Glutamatergic neuron (in vitro differentiated cells): ENCODE measurements around the gene RAN. TPM values are rescaled to one million over a fixed set of nuclear protein-coding genes. Genes with fewer than 3 reads are reported as not detected.

ENCODE experiments used
- DNase-seq: peaks from one replicate; pipeline ENCODE4 v3.0.0; 2022
- H3K27ac Mint-ChIP-seq: one replicate; pipeline ENCODE4 v1.8.0; 2020; ENCODE audit warnings: mild to moderate bottlenecking, mixed read lengths, inconsistent platforms; ENCODE audit not compliant: unreplicated experiment
- H3K27me3 Mint-ChIP-seq: one replicate; pipeline ENCODE4 v1.8.0; 2020; ENCODE audit warnings: mild to moderate bottlenecking, moderate library complexity, mixed read lengths, inconsistent platforms; ENCODE audit not compliant: unreplicated experiment
- H3K36me3 Mint-ChIP-seq: one replicate; pipeline ENCODE4 v1.8.0; 2020; ENCODE audit warnings: mild to moderate bottlenecking, mixed read lengths, inconsistent platforms; ENCODE audit not compliant: unreplicated experiment
- H3K4me1 Mint-ChIP-seq: one replicate; pipeline ENCODE4 v1.8.0; 2020; ENCODE audit warnings: mild to moderate bottlenecking, low read depth, mixed read lengths, inconsistent platforms; ENCODE audit not compliant: unreplicated experiment
- H3K4me3 Mint-ChIP-seq: one replicate; pipeline ENCODE4 v1.8.0; 2020; ENCODE audit warnings: mild to moderate bottlenecking, mixed read lengths, inconsistent platforms; ENCODE audit not compliant: unreplicated experiment
- H3K9me3 Mint-ChIP-seq: one replicate; pipeline ENCODE4 v1.8.0; 2020; ENCODE audit warnings: mild to moderate bottlenecking, moderate library complexity, mixed read lengths, inconsistent platforms; ENCODE audit not compliant: unreplicated experiment
- CTCF ChIP-seq: fragments of 200-600 bp; sonication (generic); IDR thresholded peaks from one replicate; pipeline ENCODE4 v1.5.0; 2021; ENCODE audit not compliant: partially characterized antibody, unreplicated experiment
- long read RNA-seq: library from polyadenylated mRNA; unstranded; transcript quantifications from one replicate; pipeline ENCODE4 v2.0.0, GENCODE V29; 2020; ENCODE audit not compliant: unreplicated experiment
- total RNA-seq: library from RNA; stranded (reverse); fragmentation: NEBNext Ultra II Directional; extraction: Animal tissue kit (Norgen Biotek cat#: 25700); gene quantifications from one replicate; pipeline ENCODE4 v1.2.1, GENCODE V29; 2021; ENCODE audit not compliant: unreplicated experiment

The RAN gene
- 766 TPM for total RNA-seq
- long read RNA-seq, transcript RAN-203 (6 exons, 2,455 nt): minor isoform, 10 of 672 reads
- long read RNA-seq, transcript RAN-212 (7 exons, 2,661 nt): major isoform, 614 of 672 reads
- long read RNA-seq, transcript RAN-202 (6 exons, 1,530 nt): minor isoform, 24 of 672 reads
- long read RNA-seq, partial matches to known transcripts: 9 of 672 reads
- long read RNA-seq, other reads (novel, unspliced or antisense): 15 of 672 reads

DNA sequence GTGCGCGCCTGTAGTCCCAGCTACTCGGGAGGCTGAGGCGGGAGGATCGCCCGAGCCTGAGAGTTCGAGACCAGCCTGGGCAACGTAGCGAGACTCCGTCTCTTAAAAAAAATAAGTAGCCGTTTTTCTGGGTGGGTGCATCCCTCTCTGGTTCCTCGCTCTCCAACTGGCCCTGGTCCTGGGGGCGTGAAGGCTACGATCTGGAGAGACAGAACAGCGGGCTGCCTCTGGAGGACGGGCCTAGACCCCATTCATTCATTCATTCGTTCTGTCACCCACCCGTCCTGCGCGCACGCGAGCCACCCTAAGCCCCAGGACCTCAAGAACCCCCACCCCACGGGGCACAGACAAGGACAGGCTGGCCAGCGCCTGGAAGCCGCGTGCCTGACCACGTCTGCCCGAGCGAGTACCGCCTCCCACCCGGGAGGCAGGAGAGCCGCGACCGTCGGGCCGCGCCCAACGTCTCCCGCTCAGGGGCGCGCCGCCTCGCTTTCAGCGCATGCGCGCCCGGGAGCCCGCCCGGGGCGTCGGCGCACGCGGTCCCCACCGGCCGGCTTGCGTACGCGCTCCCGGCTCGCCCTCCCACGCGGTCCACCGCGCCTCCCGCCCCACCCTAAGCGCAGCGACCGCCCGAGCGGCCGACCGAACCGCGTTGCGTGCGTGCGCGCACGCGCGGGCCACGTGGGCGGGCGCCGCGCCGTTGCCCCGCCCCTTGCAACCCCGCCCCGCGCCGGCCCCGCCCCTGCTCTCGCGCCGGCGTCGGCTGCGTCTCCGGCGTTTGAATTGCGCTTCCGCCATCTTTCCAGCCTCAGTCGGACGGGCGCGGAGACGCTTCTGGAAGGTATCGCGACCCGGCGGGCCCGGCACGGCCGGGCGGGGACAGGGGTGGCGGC is at the start of gene RAN:
Gene RAN (plus strand): TSS at position 781 of the 893 bp plus-strand sequence. CDS start 528 bp downstream, outside the sequence.
- peak within 1 kb of the TSS; percentile 96 for H3K27ac Mint-ChIP-seq
- peak; percentile 92 for DNase-seq
- H3K27me3 Mint-ChIP-seq: peaks cover 3% of the 10 kb centered on the region
- H3K36me3 Mint-ChIP-seq: peaks cover 14% of the 10 kb centered on the region
- peak within 1 kb of the TSS; percentile 99 for H3K4me3 Mint-ChIP-seq
- H3K9me3 Mint-ChIP-seq: peaks cover 8% of the 10 kb centered on the region
- TF ChIP-seq CTCF: no peak
- H3K4me1 Mint-ChIP-seq: peaks cover 20% of the 10 kb centered on the region

GRCh38 chr12:130825771-130826150 is 46.1 kb upstream of the RAN start:
- no peak overlapping the region for H3K27ac Mint-ChIP-seq
- H3K36me3 Mint-ChIP-seq: no peaks in the 10 kb centered on the region
- H3K4me3 Mint-ChIP-seq: no peak overlapping the region
- H3K9me3 Mint-ChIP-seq: peaks cover 1% of the 10 kb centered on the region
- TF ChIP-seq CTCF: no peak
- no peak for DNase-seq
- no peaks in the 10 kb centered on the region for H3K27me3 Mint-ChIP-seq
- peaks cover 29% of the 10 kb centered on the region for H3K4me1 Mint-ChIP-seq

GRCh38 chr12:130826151-130826801 is 45.6 kb upstream of the RAN start:
- Mint-ChIP-seq H3K4me3 (no peak overlapping the region), H3K27ac (no peak overlapping the region), H3K27me3 (no peaks in the 10 kb centered on the region), H3K4me1 (peaks cover 24% of the 10 kb centered on the region), H3K9me3 (peaks cover 1% of the 10 kb centered on the region), H3K36me3 (no peaks in the 10 kb centered on the region)
- DNase-seq: peak; percentile 86
- TF ChIP-seq CTCF: peak; percentile 92

DNA sequence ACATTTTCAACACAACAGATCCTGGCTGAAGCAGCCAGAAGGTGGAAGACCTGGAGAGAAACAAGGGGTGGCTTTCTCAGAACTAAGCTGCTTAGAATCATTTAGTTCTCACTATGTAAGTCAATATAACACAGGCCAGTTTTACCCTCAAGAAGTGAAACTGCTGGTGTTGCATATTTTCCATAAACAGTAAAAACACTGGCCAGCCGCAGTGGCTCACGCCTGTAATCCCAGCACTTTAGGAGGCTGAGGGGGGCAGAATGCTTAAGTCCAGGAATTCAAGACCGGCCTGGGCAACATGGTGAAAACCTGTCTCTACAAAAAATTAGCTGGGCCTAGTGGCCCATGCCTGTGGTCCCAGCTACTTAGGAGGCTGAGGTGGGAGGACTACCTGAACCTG is 44.4 kb upstream of the RAN start:
- no peak for TF ChIP-seq CTCF
- Mint-ChIP-seq H3K9me3 (peaks cover 1% of the 10 kb centered on the region), H3K27ac (peak overlapping the region; percentile 43), H3K36me3 (no peaks in the 10 kb centered on the region), H3K4me1 (peaks cover 24% of the 10 kb centered on the region), H3K27me3 (peaks cover 2% of the 10 kb centered on the region), H3K4me3 (no peak overlapping the region)
- no peak for DNase-seq
